Endometrial microvascular endothelial cells (primary cell): ENCODE measurements around the gene BSN. TPM values are rescaled to one million over a fixed set of nuclear protein-coding genes. Genes with fewer than 3 reads are reported as not detected.

Source experiments
- in situ Hi-C: cut with HindIII; loops from 2 replicates; pipeline ENCODE4 v1.10.0; 2017; ENCODE audit warnings: low sequenced_read_pairs, low pct_unique_long_range_greater_than_20kb; ENCODE audit errors: inconsistent ontology term
- total RNA-seq: library from RNA; depleted of rRNA; stranded (reverse); fragments of >200 nt; gene quantifications from one replicate; pipeline ENCODE4 v1.2.3, GENCODE V29; 2015; ENCODE audit errors: inconsistent ontology term

Gene BSN
- total RNA-seq, 1 donor from 2014 or later: 0.09 TPM

- in situ Hi-C loops: no loop called here
Measured at GRCh38 chr3:49716691-49717210, 162.5 kb downstream of the BSN start.

DNA sequence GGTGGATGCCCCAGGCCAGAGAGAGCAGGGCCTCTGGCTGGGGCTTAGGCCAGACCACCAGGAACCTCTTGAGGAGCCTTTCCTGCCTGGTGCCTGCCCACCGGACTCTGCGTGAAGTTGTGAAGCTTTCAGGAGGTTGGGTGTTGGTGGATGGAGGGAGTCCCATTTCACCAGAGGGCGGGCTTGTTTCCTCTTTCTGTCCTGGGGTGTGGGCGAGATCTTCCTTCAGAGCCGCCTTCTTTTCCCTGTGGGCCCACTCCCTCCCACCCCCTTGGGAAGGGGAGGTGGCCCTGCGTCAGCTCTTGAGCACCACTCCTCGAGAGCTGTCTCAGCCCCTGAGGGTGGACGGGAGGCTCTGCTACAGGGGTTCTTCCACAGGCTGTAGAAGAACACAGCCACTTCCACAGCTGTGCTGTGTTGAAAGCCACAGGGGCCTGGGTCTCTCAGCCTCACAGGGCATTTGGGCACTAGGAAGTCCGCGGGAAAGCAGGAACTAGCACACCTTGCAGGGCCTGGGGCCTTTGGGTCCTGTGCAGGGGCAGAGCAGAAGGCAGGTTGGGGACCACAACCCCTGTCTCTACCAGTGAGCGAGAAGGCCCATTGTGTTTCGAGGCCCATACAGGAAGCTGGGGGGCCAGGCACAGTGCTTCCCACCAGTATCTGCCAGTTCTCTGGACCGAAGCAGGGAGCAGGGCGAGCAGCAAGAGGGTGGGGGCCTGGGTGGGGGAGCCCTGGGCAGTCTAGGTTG lies 163.1 kb downstream of the BSN start:
- in situ Hi-C loops: no loop called here

DNA sequence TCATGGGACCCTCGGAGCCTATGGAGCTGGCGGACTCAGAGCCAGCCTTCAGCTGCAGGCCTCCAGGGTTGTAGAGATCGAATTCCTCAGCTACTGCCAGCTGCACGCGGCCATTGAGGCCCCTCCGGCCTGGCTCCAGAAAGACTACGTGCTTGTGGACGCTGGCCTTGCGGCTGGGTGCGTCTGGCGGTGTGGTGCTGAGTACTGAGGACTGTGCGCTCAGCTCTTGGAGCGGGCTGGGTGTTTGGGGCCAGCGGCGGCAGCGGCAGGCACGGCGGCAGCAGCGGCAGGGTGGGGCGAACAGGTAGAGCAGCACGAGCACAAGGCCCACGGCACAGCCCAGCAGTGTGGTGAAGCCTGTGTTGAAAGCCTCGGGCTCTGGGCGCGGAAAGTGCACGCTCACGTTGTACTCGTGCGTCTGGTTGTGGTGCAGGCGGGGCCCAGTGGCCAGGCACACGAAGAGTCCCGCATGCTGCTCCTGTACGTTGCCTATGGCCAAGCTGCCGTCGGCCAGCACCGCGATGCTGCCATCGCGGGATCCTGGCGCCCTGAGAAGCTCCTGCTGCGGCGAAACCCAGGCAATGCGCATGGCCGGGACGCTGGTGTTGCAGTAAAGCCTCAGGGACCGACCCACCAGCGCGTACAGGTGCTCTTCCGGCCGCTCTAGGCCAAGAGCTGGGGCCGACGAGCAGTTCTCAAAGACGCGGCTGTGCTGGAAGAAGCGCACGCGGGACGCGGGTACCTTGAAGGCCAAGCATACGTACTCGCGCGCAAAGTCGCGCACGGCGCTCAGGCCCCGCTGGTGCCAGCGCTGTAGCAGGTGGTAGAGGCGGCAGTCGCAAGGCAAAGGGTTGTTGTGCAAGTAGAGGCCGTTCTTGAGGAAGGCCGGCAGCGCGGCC lies 163.9 kb downstream of the BSN start:
- in situ Hi-C loops: no loop called here

GRCh38 chr3:49718858-49719213 lies 164.6 kb downstream of the BSN start:
- in situ Hi-C loops: no loop called here

DNA sequence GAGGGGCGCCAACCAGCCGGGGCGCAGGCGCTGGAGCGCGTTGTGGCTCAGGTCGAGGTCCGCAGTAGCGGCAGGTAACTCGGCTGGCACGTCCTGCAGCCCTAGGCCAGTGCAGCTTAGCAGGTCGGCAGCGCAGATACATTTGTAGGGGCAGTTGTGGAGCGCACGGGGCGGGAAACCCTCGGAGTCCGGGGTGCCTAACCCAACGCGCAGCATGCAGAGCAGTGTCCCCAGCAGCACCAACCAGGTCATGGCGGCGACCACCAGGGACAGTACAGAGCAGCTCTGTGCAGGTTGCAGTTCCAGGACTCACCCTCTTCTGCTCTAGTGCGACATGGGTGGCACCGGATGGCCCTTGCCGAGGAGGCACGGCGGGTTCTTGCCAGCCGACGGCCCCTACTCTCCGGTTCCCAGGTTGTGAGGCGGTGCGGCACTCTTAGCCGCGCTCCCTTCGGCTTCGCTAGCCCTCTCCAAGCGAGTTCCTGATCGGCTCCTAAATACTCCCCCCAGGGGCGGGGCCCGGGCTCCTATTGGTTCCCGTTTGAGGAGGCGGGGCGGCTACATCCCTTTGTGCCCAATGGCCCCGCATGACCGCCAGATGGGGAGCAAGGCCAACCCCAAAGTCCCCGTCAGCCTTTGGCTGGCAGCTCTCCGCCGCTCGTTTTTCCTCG lies 165.1 kb downstream of the BSN start, which contains the start of gene AMIGO3:
Gene AMIGO3, minus strand, starts transcription at position 471 of the 671 bp plus-strand sequence. Its CDS starts 219 bp downstream, at position 252.
- in situ Hi-C loops: no loop called here

Other genes with a start within 250 kb of the BSN start
- gene USP4, start 214.4 kb upstream of the BSN start, total RNA-seq: 16.7 TPM
- 644 TPM for gene GPX1, start 196.1 kb upstream of the BSN start, total RNA-seq
- gene RHOA, start 142.5 kb upstream of the BSN start, total RNA-seq: 730 TPM
- gene TCTA, start 142.1 kb upstream of the BSN start, total RNA-seq: 32.3 TPM
- gene AMT, start 132.0 kb upstream of the BSN start, total RNA-seq: not detected
- gene NICN1, start 125.2 kb upstream of the BSN start, total RNA-seq: 6.3 TPM
- gene DAG1, start 84.2 kb upstream of the BSN start, total RNA-seq: 107 TPM
- gene APEH, start 119.9 kb downstream of the BSN start, total RNA-seq: 106 TPM
- gene MST1, start 135.0 kb downstream of the BSN start, total RNA-seq: 1.1 TPM
- gene RNF123, start 135.1 kb downstream of the BSN start, total RNA-seq: 22.4 TPM
- gene AMIGO3, start 165.2 kb downstream of the BSN start, total RNA-seq: 2.4 TPM
- gene GMPPB, start 169.5 kb downstream of the BSN start, total RNA-seq: 48.2 TPM
- gene IP6K1, start 232.1 kb downstream of the BSN start, total RNA-seq: 38.7 TPM
- not detected for gene CDHR4, start 245.4 kb downstream of the BSN start, total RNA-seq
- gene INKA1, start 248.8 kb downstream of the BSN start, total RNA-seq: 5.4 TPM